HG03469 (cell line): Measurements from ENCODE around the gene PSD4.
"Not testable (repeated sequence)": the region's sequence is repeated elsewhere in the genome, so short reads cannot be mapped to it uniquely, and the experiment has no call there.

Source experiments
- ATAC-seq: cut with Tn5 transposase; IDR thresholded peaks from one replicate; pipeline ENCODE4 v1.9.1; 2021; ENCODE audit warnings: mild to moderate bottlenecking, moderate library complexity, moderate number of reproducible peaks; ENCODE audit not compliant: unreplicated experiment

The PSD4 gene

DNA sequence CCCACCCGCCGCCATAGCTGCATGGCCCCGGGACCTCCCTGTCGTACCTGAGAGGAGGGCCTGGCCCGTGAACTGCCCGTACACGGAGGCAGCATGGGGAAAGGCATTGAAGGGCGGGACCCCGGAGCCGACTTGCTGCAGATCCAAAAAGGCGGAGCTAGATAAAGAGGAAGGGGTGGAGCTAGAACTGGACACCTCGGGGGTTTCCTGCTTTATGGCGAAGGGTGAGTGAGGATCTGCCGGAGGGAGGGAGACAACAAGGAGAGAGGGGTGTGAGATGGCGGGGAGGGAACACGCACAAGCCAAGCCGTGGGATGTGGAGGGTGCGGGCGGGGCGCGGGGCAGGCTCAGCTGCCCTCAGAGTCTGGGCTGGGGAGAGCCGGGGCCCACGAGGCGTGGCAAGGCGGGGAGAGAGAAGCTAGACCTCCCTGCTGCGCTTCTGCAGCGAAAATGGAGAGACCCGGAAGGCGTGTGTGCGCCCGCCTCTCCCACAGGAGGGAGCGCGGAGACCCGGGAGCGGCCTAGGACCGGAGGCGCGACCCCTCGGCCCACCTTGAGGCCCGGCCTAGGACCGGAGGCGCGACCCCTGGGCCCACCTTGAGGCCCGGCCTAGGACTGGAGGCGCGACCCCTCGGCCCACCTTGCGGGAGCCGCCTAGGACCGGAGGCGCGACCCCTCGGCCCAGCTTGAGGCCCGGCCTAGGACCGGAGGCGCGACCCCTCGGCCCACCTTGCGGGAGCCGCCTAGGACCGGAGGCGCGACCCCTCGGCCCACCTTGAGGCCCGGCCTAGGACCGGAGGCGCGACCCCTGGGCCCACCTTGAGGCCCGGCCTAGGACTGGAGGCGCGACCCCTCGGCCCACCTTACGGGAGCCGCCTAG lies 61.8 kb downstream of the PSD4 start:
- ATAC-seq, result not testable (repeated sequence)

DNA sequence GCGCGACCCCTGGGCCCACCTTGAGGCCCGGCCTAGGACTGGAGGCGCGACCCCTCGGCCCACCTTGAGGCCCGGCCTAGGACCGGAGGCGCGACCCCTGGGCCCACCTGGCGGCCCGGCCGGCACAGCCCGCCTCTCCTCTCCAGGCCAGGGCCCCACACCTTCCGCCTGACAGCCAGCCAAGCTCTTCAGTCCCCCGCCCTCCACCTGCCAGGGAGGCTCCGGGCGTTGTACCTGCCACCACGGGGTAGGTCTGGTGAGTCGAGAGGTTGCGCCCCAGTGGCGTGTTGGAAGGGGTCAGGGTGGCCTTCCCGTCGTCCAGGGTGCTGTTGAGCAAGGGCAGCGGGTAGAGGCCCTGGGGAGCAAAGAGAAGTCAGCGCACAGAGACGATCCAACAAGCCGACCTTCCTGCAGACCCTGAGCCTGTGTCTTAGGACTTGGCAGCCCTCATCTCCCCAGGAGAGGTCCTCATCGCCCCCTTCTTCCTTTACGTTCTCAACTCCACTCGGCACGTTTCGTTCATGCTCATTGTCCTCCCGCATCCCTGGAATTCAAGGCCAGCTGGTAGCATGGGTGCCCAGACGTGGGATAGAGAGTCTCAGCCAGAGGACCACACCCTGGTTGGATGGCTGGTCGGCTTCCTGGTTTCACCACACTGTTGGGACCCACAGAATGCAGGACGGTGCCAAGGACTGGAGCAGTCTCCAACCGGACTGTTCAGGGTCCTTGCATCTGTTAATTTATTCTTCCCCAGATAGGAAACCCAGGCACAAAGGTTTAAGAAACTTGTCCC lies 62.8 kb downstream of the PSD4 start:
- ATAC-seq, result no peak

DNA sequence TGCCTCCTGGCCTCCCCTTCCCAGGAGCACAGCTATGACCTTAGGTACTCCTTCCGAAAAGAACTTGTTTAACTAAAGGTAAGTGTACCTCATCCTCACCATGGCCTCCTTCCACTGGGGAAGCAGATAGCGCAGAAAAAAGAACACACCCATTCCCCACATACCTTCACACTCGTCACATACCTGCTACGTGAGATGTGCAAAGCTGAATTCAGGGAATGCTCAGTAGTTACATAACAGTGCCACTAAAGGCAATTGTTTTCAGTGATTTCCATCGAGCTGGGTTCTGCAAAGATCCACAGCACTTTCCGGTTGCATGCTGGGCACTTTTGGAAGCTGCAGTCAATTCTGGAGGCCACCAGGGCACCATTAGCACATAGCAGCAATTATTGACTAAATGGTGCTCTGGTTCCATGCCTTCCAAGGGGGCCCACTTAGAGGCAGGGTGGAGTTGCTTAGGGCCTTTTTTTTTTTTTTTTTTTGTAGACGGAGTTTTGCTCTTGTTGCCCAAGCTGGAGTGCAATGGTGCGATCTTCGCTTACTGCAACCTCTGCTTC lies 63.9 kb downstream of the PSD4 start:
- no peak for ATAC-seq

DNA sequence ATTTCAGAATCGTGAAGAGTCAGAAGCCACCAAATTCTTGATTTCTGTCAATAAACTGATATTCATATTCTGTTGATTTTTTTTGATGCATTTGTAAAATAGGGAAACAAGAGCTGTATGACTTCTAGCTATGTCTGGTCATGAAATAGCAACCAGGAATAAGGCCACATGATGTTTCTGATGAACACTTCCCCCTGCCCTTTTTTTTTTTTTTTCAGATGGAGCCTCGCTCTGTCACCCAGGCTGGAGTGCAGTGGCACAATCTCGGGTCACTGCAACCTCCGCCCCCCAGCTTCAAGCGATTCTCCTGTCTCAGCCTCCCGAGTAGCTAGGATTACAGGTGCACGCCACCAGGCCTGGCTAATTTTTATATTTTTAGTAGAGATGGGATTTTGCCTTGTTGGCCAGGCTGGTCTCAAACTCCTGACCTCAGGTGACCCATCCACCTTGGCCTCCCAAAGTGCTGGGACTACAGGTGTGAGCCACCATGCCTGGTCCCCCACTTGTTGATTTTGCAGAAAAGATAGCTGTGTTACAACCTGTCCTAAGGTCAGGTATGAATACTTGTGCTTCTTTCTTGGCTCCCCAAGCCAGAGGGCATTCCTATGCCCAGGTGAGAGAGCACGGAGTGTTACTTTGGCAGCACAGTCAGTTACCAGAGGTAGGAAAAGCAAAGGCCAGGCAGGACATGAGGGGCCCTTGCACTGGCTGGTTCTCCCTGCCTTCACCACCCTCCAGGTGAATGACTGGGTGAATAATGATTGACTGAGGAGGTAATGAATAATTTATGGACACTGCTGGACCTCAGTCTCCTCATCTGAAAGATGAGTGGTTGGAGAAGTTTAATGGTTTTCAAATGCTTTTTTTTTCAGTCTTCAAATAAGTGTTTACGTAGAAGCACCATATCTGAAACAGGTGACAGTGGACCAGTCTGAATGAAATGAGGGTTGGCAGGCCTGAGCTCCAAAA lies 65.4 kb downstream of the PSD4 start:
- ATAC-seq, result no peak

DNA sequence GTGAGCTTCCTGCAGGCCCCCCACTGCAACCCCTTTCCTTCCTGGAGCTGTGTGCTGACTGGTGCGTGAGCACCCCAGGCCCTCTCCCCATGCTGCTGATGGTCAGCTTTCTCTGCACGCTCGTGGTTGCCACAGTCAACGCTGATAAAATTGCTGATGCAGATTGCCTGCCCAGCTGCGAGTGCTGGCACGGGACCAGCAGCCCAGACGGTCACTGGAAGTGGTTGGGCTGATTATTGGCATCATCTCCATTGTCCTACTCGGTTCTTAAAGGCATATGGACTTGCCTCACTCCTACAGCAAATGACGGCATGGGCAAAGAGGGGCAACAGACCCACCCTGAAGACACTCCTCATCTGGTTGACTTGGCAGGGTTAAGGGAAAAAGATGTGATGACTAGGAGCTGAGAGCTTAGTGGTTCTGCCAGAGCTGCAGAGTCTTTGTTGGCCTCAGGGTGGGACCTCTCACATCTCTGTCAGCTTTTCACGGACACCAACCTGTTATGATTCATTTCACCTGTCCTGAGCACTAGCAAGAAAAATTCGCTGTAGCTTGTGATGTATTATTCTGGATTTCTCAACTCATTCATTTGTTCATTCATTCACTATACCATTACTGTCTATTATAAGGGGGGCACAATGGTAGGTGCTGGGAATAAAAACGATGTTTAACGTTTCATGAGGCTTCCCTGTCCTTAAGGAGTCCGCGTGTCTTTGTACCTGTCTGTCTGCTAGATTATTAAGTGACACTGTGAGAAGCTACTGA lies 66.6 kb downstream of the PSD4 start:
- no peak for ATAC-seq

DNA sequence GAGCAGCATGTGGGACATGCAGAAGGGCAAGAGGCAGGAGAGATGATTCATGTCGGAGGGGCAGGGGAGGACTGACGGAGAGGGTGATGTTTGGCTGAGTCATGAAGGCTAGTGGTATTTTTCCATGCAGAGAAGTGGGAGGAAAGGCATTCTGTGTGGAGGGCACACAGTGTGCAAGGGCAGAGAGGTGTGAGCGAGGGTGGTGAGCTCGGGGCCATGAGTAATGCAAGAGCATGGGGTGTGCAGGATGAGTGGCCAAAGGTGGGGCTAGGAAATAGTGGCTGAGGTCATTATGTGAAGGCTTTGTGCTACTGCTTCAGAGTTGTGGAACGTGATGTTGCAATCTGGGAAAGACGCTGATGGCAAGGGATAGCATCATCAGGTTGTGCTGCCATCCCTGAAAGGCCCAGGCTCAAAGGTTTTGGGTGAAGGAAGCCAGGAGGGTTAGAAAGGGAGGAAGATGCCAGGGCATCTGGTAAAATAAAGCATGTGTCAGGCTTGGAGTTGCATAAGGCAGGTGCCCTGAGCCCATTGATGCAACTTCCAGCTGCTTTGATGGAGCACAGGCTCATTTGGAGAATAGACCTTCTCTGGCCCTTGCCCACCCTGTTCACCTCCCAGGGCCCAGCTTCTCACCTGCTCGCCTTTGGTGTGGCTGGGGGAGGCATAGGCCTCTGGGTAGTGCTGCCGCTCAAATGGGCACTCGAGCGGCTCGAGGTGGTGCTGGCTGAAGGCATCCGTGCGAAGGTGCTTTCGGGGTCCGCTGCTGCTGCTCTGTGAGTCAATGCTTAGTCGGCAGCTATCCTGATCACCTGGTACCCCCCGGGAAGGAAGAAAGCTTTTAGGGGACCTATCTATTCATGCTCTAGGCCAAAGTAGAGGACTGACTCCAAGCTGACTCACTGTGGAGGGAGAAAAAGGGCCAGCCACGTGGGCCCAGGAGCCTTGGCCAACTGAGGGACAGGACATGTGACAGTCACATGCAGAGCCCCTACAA lies 67.4 kb downstream of the PSD4 start:
- ATAC-seq, result no peak

DNA sequence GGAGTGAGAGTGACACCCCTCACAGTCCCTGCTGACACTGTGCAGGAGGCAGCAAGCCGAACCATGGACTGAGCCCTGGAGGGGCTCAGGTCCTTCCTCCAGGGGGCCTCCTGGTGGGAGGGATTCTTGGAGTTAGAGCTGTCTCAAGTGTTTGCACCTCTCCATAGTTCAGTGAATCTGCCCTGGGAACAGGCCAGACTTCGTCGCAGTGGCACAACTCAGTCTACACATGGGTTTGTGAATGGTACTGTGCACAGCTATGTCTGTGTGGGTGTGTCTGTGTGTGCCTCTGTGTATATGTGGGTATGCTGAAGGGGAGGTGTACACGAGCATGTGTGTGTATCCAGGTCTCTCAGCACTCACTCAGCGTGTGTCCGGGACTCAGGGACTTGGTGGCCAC lies 68.6 kb downstream of the PSD4 start:
- ATAC-seq, result no peak

DNA sequence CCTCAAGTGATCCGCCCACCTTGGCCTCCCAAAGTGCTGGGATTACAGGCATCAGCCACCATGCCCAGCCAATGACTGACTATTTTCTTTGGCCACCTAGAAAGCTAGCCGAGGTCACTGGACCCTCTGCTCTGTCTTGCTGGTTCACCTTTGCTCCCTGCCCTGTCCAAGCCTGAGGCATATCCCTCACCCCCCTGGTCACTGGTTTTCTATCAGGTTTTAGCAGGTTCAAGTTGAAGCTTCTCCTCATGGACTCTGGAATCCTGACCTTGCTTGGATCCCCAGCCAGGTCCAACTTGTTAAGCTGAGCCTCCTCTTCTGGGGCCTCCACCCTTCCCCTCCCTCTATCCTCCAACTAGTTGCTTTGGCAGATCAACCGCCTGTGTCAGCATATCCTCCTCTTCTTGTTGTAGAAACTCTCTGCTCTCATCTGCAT lies 71.5 kb downstream of the PSD4 start:
- ATAC-seq, result no peak

DNA sequence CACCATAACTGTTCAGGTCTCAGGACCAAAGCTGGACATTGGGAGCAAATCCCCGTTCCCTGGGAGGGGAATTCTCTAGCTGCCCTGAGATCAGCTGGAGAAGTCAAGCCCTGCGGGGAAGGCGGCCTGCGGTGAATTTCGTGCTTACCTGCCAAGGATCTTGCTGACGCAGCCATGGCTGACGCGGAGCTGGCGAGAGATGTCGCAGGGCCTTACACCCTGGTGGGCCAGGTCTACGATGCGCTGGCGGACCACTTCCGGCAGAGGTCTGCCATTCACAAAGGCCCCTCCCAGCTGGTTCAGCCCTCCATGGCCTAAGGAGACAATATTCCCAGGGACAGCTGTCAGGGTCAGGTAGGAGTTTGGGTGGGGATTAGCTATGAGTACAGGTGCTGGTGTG lies 72.8 kb downstream of the PSD4 start:
- ATAC-seq, result no peak

DNA sequence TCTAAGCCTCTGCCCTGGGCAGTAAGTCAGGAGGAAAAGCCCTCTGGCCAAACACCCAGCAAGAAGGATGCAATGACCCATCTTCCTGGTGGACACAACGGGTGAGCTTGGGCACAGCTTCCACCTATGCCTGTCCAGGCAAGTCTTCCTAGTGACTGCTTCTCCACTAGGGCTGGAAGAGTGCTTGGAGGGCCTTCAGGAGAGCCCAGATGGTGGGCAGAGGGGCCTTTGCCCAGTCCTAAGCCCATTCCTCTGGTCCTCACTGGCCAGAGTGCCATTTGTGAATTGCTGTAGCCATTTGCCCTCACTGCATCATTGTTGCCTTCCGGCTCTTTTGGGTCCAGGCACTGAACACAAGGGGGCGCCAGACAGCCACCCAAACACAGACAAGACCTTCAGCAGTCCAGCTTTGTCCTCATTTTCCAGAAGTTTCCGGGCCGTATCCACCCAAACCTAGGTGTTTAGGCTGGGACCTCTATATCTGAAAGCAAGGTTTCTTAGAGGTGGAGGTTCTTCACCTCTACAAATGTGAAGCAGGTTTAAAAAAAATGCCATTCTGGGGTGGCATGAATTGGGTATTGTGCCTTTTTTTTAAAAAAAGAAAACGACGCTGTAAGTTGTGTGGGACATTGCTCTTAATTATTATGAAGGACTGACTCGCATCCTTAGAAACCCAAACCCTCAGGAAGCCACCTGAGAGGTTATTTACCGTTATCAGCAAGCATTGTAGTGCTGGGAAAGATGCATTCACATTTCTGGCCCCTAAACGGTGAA lies 75.4 kb downstream of the PSD4 start:
- no peak for ATAC-seq

DNA sequence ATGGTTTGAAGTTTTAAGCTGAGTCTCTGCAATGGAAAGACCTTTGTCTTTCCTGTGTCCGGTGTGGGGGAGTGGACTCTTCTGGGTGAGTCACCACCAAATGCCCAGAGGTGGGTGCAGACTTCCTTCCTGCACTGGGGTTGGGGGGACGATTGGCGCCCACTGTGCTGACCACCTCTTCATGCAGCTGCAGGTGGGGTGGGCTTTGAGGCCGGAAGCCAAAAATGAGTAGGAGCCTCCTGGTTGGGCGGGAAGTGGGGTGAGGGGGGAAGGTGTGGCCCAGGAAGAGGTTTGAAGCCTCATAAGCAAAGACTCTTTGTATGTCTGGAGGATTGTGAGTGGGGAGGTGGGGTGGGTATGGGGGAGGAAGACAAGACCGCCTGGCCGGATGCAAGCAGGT lies 77.3 kb downstream of the PSD4 start:
- no peak for ATAC-seq

DNA sequence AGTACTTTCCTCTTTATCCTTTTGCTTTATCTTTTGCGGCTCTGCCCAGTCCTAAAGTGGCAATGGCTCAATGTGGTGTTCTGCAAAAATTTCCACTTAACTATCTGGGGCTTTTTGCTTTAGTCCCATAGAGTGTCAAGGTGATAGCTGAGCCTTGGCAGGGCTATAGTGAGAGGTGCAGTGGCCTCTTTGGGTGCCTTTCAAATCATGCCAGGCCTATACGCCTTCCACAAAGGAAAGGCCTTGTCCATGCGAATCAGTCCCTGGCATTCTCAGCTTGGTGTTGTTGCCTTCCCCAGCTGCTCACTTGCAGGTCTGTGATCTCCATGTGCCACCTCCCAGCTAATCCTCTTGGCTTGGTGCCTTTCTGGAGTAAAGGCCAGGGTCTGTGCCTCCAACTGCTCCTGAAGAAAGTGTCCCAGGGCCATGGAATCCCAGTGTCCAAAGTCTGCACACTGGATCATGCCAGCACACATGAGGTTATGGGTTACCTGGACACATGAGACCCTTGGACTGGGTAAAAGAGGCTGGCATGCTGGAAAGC lies 78.3 kb downstream of the PSD4 start:
- no peak for ATAC-seq

DNA sequence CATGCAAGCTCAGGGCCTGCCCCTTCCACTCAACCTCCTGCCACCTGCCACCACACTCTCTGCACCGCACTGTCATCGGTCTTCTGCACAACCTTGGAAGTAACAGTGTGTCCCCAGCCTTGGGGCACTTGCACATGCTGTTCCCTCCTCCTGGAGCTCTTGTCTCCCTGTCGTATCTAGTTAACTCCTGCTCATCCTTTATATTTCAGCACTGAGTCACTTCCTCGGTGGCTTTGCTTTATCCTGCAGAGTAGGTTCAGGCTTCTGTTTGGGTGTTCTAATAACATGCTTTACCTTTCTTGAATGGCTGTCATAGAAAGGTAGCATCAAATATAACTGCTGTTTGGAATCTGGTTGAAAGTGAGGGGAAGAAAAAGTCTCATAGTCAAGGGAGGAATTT lies 79.7 kb downstream of the PSD4 start:
- ATAC-seq, result no peak

DNA sequence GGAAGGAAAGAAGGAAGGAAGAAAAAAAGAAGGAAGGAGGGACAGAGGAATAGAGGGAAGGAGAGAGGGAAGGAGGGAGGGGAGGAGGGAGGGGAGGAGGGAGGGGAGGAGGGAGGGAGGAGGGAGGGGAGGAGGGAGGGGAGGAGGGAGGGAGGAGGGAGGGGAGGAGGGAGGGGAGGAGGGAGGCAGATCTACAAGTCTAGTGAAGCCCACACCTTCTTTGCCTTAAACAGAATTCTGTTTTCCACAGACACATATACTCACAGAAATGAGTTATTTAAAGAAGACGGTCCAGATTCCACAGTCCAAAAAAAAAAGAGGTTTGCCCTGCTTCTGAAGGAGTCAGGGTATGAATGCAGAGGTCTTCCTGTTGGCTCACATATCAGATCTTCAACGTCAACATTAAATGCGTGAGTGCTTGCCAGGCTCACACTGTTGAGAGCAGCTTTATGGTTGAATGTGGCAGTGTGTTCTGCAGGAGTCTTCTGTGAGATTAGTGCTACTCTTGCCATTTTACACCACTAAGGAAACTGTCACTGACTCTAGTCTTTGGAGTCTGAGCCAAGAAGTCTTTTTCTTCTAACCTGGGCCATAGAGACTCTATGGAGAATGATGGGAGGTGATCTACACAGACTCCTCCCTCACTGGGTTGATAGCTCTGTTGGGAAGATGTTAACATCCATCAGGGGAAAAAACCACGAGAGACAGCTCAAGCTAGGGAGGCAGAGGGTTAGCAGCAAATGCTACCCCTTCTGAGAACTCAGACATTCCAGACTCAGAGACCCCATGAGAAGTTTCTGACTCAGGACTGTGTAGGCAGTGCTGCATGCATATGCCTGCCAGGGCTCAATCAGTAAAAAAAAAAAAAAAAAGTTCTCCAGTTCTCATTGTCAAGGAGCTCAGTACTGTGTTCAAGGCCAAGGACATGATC lies 81.6 kb downstream of the PSD4 start:
- ATAC-seq, result no peak

DNA sequence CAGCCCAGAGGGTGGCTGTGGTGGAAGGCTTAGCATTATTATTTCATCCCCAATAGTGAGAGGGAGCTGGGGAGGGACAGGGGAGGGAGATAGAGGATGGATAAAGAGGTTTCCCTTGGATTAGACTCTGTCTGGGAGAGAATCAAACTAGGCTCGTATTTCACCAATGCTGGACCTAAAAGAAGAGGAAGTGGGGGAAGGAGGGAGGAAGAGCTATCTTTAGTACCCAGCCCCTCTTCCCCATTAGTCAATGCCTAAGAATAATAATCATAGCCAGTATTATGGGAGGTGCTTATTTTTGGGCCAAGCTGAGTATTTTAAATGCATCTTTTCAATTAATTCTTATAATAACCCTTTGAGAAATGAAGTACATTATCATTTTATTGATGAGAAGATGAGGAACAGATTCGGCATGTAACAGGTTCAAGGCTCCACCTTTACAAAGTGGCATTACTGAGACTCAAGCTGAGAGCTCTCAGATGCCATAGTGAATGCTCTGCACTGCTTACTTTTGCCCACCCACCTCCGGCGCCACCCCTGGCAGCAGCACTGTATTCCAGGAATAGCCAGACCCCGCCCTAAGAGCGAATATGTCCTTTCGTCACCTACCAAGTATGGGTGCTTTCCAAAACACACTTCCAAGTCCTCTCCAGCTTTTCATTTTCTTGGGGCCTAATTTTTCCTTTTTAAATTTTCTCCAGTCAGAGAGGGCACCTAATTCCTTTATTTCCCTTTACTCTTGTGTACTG lies 83.9 kb downstream of the PSD4 start:
- ATAC-seq, result no peak
